ENCODE data around the gene PELI2. TPM values are rescaled to one million over a fixed set of nuclear protein-coding genes. Genes with fewer than 3 reads are reported as not detected.

Gene PELI2
- total and polyA plus RNA-seq, 2 of the 4 experiments (the other 2 are of a cell fraction), result 6.0 to 36.7 TPM

GRCh38 chr14:56273155-56273554 is 154.9 kb downstream of the PELI2 start:
- Histone ChIP-seq H3K23ac (ENCODE audit: low read depth, low read length) (no peak overlapping the region), H3K9me1 (ENCODE audit: insufficient read depth, low read length) (peaks cover 24% of the 10 kb centered on the region), H3K9me3 (ENCODE audit: control insufficient read depth, insufficient read depth, low read length) (no peaks in the 10 kb centered on the region), H2AFZ (replicated peaks; ENCODE audit: low read length, poor library complexity) (no peak overlapping the region), H3K18ac (ENCODE audit: low read depth, low read length) (no peak overlapping the region; the same call in 1 of the 2 replicates), H3K14ac (replicated peaks; ENCODE audit: low read depth, low read length) (no peak overlapping the region), H2BK15ac (ENCODE audit: low read depth, low read length) (peak overlapping the region; percentile 66; the same call in 1 of the 3 replicates), H4K8ac (ENCODE audit: low read depth in 2 of 2, low read length in 2 of 2) (peak overlapping the region in 1 of 2 experiments; percentile 41; a peak in 1 of 4 replicates), H3K27ac (ENCODE audit: insufficient read depth, low read length) (no peak overlapping the region), H3K27me3 (ENCODE audit: control insufficient read depth, insufficient read depth, low read length) (no peaks in the 10 kb centered on the region), H3K79me1 (ENCODE audit: low read depth in 1 of 2, low read length in 2 of 2) (peaks cover 13 to 42% of the 10 kb centered on the region in 2 experiments; a peak in 3 of 4 replicates), H2AK9ac (replicated peaks; ENCODE audit: low read depth, low read length, poor library complexity) (no peak overlapping the region), H4K20me1 (ENCODE audit: insufficient read depth, low read length) (peaks cover 4% of the 10 kb centered on the region; the same call in 1 of the 2 replicates), H3K9ac (ENCODE audit: low read depth, low read length) (no peak overlapping the region), H4K91ac (ENCODE audit: insufficient read depth, low read depth, low read length) (0 out of 2 replicates have a peak overlapping the region, but pooled peaks have one; percentile 1), H3K56ac (ENCODE audit: extremely low read depth, insufficient read depth, low read length) (no peak overlapping the region), H2BK5ac (ENCODE audit: low read depth, low read length, poor library complexity, severe bottlenecking) (peak overlapping the region; percentile 5), H3K4me2 (ENCODE audit: low read depth, low read length) (no peak overlapping the region), H3K36me3 (ENCODE audit: control insufficient read depth, insufficient read depth, low read length) (no peaks in the 10 kb centered on the region), H4K5ac (ENCODE audit: low read depth, low read length) (no peak overlapping the region), H2BK20ac (ENCODE audit: low read depth, low read length) (peak overlapping the region; percentile 4; the same call in 1 of the 2 replicates), H3K4me1 (ENCODE audit: control insufficient read depth, insufficient read depth, low read length) (peaks cover 21% of the 10 kb centered on the region), H3K4ac (ENCODE audit: low read depth, low read length) (peak overlapping the region; percentile 5; the same call in 1 of the 2 replicates), H2AK5ac (ENCODE audit: low read depth, low read length) (peak overlapping the region; percentile 7; the same call in 1 of the 2 replicates), H3K4me3 (ENCODE audit: insufficient read depth, low read depth, low read length) (no peak overlapping the region), H2BK120ac (ENCODE audit: low read depth, low read length) (peak overlapping the region; percentile 45; the same call in 1 of the 2 replicates)
- WGBS, 2 experiments (ENCODE audit: extremely low coverage in 2 of 2, insufficient read length in 1 of 2), result 94% methylated on average over 3 of the region's 3 CpGs; no CpG with 5 or more reads in 1 of the 2 experiments
- POLR2A ChIA-PET (ENCODE audit: unreplicated experiment), result no interaction called here
- in situ Hi-C loops (cut with MboI; ENCODE audit: low sequenced_read_pairs), result no loop called here
- dilution Hi-C loops (cut with HindIII; ENCODE audit: low sequenced_read_pairs, unreplicated experiment), result no loop called here
- CTCF ChIA-PET, result no interaction called here
- DNase-seq, result peak; percentile 59
- ATAC-seq (ENCODE audit: low read depth), result peak; percentile 41
- TF ChIP-seq CEBPB (IDR thresholded peaks at IDR 0.05; ENCODE audit: low read depth, low read length) (peak; percentile 88), MAFK (IDR thresholded peaks at IDR 0.05; ENCODE audit: low read depth, low read length) (no peak)
- intact Hi-C loops (cut with micrococcal nuclease), result loop anchor here (10.0 kb wide), 1 partner anchor 568 kb away; no protein-coding TSS in a partner anchor
- no TSS peak for BruUV-seq (replicated peaks)
